OCI-LY3 (cell line): ENCODE data around the gene EYS.

Experiments
- EZH2phosphoT487 ChIP-seq: fragments of 200-600 bp; shearing (Covaris generic); IDR thresholded peaks from 2 replicates; pipeline ENCODE4 v1.6.1; 2018; ENCODE audit warnings: antibody characterized with exemption, mixed run types, low read depth
- TF ChIP-seq, protein P1 (sequence below): fragments of 200-600, 300-600 bp; sonication (generic); IDR thresholded peaks from 2 replicates; pipeline ENCODE4 v1.5.1; 2014; ENCODE audit warnings: antibody characterized with exemption, low read length, low read depth

- TF ChIP-seq, protein P1, sequence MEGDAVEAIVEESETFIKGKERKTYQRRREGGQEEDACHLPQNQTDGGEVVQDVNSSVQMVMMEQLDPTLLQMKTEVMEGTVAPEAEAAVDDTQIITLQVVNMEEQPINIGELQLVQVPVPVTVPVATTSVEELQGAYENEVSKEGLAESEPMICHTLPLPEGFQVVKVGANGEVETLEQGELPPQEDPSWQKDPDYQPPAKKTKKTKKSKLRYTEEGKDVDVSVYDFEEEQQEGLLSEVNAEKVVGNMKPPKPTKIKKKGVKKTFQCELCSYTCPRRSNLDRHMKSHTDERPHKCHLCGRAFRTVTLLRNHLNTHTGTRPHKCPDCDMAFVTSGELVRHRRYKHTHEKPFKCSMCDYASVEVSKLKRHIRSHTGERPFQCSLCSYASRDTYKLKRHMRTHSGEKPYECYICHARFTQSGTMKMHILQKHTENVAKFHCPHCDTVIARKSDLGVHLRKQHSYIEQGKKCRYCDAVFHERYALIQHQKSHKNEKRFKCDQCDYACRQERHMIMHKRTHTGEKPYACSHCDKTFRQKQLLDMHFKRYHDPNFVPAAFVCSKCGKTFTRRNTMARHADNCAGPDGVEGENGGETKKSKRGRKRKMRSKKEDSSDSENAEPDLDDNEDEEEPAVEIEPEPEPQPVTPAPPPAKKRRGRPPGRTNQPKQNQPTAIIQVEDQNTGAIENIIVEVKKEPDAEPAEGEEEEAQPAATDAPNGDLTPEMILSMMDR: no peak
- no peak for TF ChIP-seq EZH2phosphoT487
Measured at GRCh38 chr6:65229825-65230224, 477.2 kb downstream of the EYS start.
